HG03196 (cell line): ENCODE measurements around the gene CZIB.

Experiments
- ATAC-seq: cut with Tn5 transposase; IDR thresholded peaks from one replicate; pipeline ENCODE4 v1.9.1; 2021; ENCODE audit not compliant: unreplicated experiment

The CZIB gene

DNA sequence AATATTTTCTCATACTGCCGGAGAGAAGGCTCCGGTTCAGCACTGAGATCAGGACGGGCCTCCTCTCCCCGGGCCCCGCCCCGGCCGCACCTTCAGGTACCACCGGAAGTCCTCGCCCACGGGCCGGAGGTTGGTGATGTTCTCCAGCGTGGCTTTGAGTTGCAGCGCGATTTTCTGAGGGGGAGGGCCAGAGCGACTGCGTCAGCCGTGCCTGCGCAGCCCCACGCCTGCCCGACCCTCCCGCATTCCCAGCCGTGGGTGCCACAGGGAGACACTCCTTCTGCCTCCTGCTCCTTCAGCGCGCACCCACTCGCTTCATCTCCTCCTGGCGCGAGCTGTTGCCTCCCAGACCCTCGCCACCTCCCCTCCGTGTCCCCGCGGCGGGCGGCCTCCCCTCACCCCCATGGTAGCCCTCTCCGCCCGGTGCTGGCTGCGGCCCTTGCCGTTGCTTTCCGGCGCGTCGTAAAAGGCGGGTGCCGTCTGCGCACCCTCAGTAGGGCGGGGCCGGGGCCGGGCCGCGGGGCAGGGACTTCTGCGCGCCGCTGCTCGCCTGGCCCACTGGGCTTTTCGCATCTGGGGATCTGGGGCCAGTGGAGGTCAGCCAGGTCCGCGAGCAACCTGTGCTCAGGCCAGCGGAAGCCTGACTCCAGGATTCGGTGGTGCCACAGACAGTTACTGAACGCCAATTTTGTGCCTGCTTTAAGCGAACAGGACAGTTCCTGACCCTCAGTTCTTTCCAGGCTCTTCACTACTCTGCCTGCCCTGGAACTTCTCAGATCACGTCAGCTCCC is at the start of gene CZIB:
Gene CZIB (minus strand): TSS at position 464 of the 791 bp plus-strand sequence. CDS start 59 bp downstream, at position 405.
- ATAC-seq: peak; percentile 85

DNA sequence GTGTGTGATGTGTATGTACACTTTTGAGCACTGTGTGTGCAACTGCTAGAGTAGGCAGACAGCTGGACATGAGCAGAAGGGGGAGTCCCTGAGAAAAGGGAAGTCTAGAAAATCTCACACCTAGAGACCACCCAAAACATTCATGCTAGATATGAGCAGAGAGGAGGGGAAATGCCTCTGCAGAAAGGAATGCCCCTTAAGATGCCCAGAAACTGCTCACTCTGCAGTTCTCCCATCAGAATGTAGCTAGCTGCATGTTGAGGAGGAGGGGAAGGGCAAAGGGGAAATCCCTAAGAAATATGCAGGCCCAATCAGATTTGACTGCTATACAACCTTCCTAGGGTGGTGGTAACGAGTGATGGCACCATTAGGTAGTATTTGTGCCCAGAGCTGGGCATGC is 49.7 kb upstream of the CZIB start:
- ATAC-seq: no peak

DNA sequence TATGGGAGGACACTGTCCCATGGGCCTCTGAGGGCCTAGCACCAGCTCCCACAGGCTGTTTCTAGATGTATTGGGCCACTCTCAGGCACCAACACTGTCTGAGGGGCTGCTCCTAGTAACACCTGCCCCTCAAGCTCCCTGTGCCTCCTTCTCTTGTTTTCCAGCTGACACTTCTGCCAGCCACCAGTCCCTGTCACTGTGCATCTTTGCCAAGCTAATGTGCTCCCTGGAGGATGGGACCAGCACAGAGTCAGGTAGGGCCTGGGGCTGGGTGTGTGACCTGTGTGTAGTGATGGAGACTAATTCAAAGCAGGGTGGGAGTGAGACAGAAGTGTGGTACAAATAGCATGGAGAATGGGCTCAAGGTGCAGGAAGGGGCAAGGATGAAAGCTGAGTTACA is 47.3 kb upstream of the CZIB start:
- ATAC-seq: no peak

DNA sequence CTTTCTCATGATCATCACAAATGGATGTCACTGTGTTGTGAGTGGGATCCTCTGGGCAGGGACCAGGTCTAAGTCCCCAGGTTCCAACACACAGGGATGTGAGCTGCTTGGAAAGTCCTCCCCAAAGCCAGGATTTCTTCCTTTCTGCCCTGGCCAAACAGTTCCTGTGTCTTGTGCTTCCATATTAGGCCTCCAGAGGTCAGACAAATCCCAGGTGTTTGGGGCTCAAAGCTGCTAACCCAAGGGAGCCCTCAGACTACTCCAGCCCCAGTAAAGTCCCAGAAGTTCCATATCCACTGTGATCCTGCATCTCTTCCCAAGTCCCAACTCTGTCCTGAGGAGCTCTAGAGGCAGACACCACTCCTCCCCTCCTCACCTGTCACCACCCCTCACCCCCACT is 45.6 kb upstream of the CZIB start:
- no peak for ATAC-seq

DNA sequence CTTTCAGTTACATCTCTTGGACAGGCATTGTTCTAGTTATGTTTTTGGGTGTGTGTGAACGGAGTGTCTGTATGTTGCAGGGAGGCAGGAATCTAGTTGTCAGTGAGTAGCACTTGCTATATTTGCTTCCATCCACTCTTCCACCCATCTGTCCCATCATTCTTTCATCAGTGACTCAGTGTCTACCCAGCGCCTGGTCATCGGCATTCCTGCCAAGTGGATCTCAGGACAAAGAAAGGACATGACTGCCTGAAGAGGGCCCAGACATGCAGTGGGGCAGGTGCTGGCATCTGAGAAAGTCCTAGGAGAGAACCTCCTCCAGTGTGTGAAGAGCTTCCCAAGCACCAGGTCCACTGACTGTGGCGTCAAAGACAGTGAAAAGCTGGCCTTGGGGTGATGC is 45.1 kb upstream of the CZIB start:
- ATAC-seq: no peak

DNA sequence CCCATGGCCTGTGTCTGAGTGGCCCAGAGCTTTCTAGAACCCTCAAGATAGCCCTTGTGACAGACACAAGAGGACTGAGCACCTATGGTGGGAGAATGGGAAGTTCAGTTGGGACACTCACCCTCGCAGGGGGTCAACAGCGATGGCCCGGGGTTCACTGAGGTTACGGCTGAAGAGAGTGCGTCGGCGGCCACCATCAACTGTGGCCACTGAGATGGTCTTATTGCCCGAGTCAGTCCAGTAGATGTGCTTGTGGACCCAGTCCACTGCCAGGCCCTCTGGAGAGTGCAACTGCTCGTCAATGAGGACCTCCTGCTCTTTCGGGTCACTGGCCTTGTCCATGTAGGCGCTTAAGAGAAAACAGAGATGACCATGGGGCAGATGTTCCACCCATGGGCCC is 43.6 kb upstream of the CZIB start:
- no peak for ATAC-seq

DNA sequence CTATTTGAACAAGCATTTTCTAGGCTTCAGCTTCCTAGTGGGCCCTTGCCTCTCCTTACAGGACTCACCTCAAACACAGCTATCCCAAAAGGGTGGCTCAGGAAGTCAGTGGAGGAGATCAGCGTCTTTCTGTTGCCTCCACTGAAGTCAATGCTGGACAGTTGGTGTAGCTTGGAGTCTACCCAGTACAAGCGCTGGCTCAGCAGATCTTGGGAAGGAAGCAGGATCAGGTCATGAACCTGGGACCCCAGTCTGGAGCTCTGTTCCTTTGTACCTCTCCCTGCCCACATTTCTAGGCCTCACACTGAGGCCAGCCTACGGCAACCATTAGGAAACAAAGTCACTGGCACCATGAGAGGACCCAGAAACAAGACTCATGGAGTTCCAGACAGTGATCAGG is 41.6 kb upstream of the CZIB start:
- no peak for ATAC-seq

DNA sequence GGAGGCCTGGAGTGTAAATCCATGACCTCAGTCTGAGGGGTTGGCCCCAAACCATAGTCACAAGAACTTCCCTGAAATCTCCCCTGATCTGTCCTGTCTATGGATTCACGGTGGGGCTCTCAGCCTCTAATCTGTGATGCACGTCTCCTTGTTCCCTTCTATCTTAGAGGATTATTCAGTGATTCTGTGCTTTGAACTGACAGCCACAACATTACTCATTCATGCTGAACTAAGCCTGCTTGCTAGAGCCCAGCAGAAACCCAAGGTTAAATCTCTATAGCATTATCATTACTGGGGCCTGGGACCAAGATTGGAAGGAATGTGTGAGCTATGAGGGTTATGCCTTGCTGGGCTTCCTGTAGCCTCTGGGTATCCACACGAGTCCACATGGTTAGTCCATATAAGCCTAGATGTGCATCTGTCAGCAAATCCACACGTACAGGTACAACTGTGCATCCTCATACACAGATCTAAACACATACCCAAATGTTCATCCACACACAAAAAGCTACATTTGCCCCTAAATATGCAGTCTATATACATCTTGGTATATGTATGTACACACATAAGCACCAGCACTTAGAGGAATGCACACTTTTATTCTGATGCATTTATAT is 40.3 kb upstream of the CZIB start:
- ATAC-seq: no peak

DNA sequence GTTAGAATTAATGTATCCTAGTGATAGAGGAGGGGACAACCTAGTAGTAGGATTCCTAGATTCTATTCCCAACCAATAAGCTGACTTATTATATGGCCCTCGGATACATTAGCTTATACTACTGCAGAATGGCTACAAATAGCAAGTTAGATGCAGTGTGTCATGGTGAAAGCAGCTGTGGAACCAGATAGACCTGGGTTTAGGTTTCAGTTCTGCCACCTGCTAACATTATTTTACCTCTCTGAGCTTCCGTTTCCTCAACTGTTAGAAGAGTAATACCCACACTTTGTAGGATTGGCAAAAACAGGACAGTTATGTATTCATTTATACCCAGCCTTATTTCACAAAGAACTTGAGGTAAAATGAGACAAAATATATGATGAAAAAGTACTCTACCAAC is 39.5 kb upstream of the CZIB start:
- no peak for ATAC-seq

DNA sequence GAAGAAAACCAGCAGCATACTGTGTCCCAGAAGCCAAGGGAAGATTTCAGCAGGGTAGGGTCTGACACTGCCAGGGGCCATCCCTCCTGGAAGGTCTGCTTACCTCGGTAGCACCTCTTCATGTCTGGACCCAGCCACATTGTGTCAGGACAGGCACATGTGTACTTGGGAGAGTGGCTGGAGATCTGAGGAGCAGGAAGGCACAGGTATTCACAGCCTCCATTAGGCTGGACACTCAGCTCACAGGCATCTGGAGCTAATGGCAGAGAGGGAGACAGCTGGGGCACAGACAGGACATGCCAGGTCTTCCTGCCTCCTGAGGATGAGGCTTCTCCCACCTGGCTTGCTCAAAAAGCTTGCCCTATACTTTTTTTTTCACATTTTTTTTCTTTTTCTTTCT is 37.8 kb upstream of the CZIB start:
- ATAC-seq: no peak

DNA sequence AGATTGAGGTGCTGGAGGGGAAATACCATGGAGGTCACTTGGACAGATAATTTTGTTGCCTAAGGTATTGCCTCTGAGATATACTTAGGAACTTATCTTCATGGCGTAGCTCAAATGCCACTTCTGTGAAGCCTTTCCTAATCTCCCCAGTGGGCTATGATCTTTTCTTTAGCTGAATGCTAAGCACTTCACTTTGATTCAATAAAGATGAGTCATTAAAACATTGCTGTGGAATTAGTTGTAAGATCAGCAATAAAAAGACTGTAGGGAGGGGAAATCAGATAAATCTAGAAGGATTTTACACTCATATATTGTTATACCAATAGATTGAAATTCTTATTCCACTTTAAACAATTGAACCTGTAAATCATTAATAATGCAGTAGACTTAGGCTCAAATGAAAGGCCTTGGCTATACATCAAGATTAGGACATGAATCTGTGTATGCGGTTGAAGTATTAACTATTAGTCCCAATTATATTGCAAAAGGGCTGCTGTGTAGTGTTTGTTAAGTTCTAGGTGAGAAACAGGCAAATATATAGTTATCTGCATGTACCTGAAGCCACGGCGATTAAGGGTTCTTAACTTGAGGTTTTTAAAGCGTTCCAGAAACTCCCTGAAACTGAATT is 37.1 kb upstream of the CZIB start:
- no peak for ATAC-seq

DNA sequence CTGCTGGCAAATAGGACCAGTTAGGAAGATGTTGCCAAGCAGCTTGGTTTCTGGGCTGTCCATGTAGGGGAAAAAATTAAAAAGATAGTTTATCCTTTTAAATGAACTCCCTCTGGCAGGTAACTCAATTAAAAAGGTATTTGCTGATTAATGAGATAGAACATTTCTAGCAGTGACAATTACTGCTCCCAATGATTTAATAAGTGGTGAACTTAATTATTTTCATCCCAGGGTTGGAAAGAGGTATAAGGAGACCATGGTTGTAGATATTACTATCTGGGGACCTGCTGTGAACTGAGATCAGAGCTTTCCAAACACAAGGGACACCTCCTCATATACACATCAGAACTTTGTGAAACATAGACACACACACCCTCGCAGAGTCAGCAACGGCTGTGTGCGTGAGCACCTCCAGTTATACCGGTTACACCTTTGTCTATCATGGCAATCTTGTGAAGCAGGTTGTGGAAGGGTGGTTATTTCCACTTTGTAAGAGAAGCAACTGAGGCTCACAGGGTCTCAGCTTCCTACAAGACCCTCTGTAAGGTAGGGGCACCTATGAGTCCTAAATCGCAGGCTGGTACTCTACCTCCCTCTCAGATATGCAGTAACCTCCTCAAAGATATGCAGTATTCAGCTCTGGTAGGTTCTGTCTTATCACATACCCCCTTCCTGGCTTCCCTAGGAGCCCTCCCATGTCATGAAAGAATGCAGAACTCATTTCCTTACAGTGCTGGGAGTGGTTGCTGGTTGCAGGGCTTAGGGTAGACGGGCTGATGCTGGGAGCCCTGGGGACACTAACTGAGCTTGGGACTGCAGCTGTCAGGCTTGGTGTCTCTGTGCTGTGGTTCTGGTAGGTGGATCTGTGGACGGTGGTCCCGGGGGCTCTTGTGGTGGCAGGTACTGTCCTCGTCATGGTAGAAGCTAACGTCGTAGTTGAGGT is 36.3 kb upstream of the CZIB start:
- ATAC-seq: no peak

DNA sequence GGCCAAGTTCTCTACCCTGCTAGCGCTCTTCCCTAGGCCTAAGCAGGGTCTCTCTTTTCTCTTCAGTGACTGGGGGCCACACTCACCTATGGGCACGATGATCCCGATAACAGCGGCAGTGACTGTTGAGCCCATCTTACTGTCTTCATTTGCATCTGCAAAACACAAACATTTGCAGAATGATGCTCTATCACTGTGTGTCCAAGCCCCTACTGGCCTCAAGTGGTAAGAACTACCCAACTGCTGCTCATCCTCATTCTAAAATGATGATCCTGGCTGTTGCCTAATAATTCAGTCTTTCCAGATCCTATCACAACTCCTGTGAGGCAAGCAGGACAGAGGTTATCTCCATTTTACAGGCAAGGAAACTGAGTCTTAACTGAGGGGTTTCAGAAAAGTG is 34.6 kb upstream of the CZIB start:
- ATAC-seq: no peak

DNA sequence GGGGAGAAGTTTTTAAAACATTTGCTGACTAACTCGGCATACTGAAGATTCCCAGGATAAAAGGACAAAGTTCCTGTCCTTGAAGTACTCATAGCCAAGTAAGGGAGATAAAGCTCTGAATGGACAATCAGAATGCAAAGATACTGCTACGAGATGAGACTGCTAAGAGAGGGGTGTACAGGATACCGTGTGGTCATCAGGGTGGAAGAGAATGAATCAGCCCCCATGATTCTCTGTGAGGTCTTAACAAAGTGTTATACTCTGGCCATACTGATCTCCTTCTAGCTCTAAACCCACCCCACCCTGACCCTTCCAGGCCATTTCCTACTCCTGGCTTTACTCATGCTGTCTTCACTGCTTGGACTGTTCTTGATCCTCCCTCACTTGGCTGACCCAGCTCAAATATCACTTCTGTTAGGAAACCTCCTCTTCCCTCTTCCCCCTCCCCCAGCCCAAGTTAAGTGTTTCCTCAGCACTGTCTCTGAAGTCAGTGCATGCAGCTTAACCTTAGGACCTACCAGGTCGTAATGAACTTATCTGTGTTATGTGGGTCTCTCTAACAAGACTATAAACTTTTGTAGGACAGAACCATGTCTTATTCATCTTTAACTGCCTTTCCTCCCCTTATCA is 33.7 kb upstream of the CZIB start:
- ATAC-seq: no peak

DNA sequence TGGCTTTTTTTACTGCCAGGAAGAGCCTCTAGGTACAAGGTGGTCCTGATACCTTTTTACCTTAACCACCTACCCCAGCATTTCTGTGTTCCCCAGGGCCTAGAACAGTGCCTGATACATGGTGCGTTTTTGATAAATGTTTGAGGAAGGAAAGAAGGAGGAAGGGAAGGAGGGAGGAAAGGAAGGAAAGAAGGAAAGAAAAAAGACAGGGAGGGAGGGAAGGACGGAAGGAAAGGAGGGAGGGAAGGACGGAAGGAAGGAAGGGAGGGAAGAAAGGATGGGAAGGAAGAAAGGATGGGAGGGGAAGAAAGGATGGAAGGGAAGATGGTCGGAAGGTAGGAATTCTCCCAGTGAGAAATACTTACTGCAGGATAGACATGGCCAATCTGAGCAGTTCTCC is 29.9 kb upstream of the CZIB start:
- no peak for ATAC-seq

DNA sequence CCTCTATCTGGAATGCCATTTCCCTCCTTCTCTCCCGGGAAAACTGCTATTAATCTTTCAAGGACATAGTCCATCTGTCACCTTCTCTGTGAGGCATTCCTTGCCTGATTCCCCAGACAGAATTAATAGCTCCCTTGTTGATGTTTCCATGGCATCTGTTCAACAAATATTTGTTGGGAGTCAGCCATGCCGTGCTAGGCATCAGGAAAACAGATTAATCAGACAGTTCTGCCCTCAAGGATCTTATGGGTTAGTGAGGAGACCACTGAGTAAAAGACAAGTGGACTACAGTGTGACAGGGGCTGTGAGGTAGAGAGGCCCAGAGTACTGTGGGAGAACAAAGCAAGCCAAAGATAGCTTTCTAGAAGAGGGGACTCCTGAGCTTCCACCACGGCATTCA is 29.3 kb upstream of the CZIB start:
- ATAC-seq: no peak

DNA sequence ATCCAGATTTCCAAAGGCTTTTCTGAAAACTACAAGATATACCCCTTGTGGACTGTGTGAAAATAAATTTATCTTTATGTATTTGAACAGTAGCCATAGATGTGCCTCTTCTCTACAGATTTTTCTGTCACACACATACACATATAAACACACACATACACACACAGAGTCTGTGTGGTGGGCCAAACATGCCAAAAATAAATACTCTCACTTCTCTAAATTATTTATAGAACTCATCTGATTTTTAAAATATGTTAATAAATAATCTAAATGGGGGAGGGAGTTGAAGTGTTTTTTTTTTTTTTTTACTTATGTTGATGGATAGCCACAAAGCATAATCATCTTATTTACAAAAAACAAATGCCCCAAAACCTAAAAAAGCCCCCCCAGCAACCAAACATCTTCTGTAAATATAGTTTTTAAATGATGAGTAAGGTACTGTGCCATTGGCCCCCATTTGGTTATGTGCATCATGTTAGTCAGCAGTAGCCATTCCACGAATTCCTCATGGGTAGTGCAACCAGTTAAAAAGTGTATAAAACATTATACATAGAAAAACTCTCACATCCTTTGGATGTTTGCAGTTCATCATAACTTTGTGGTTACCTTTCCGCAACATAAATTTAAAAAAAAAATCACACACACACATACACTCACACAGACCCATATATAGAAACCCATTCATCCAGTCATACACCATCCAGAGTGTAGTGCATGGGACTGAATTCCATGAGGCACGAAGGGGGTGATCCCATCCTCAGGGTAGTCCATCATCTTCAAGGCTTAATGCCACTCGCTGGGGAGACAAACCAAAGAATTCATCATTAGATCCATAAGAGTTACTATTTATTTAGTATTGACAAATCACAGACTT is 26.1 kb upstream of the CZIB start:
- no peak for ATAC-seq

DNA sequence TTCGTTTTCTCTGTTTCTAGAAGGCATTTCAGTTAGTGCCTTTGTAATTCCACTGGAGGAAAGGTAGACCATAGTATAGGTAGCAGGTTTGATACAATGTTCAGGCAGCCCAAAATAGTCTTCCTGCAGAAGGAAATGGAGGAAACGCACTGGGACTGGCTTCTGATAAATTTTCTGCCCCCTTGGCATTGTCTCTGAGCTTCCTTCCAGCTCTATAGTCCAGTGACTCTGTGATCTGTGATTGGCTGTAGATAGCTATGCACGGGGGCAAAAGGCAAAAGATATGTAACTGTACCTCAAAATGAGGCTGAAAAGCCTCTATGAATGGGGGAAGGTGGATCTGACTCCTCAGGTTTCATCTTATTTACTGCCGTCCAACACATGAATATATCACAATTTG is 23.7 kb upstream of the CZIB start:
- no peak for ATAC-seq

DNA sequence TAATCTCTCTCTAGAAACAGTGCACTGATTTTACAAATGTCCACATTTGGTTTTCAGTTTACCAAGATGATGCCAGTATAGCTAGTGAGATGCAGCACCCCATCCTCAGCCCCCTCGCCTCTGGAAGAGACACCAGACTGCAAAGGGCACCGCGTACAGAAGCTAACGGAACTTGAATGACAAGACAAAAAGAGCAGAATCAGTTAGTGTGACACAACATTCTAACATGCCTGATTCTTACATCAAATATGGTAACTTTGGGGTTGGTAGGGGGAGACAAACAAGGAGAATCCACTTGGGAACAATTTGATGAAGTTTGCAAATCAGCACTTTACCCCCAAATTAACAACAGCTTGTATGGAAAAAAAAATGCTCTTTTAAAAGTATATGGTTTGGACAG is 21.9 kb upstream of the CZIB start:
- no peak for ATAC-seq

DNA sequence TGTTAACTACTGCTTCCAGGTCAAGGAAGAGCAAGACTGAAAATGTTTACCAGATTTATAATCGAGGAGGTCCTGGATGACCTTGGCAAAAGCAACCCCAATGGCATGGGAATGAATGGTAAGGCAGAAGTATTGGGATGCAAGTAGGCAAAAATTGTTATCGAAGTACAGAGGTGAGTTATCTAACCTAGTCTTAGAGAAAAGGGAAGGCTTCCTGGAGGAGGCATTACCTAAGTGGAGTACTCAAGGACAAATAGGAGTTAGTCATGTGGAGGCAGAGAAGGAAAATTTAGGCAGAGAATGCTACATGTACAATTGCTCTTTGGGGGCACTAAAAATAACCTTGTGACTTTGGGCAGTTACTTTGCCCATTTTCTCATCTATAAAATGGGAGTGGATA is 21.4 kb upstream of the CZIB start:
- ATAC-seq: no peak
